Measurements from ENCODE around the gene ALX3.

ALX3 gene

GRCh38 chr1:110070671-110071242 lies at the start of gene ALX3:
TSS of gene ALX3 (minus strand) at chr1:110070672. CDS start at chr1:110070612, 60 bp downstream.
- no peak for DNase-seq (ENCODE audit: low read depth in 2 of 2)

GRCh38 chr1:110119843-110120242 lies 49.4 kb upstream of the ALX3 start:
- DNase-seq (ENCODE audit: low read depth in 2 of 2): no peak

DNA sequence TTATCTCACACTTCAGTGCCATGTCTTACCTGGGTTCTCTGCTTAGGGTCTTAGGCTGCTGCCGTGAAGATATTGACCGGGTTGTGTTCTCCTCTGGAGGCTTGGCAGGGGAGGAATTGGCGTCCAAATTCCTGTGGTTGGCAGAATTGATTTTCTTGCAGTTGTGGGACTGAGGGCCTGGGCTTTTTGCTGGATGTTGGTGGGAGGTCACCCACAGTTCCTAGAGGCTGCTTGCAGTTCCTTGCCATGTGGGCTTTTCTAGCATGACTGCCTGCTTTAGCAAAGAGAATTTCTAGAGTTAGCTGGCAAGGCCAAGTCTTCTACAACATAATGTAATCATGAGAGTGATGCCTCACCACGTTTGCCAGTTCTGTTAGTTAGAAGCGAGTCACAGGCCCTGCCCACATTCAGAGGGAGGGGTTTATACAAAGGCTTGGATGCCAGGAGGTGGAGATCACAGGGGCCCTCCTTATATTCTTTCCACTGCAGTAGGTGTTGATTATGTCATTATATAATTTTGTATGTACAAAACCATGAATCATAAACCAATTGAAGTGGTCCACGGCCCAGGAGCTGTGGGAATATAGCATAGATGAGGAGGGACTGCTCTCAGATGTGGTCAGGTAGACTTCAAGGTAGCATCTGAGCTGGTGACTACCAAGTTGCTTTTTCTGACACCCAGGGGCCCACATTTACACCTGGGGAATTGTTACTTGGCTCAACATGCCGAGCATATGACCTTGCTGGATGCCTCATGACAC lies 48.3 kb upstream of the ALX3 start:
- DNase-seq (ENCODE audit: low read depth in 2 of 2): no peak

DNA sequence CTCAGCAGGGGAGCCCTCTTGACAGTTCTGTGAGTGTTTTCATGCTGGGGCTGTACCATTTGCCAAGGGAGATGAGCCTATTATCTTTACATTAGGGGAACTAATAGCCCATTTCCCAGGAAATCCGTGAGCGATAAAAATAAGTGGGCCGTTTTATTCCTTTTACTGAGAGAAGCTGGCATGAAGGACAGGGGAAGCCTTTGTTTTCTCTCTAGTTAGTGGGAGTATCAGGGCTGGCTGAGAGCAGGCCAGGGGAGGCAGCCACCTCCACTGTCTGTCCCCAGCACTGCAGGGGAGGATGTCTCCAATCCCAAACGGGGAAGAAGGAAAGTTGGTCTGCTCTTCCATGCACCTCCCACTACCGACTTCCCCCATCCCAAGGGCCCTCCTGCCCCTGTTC lies 44.3 kb upstream of the ALX3 start:
- no peak for DNase-seq (ENCODE audit: low read depth in 2 of 2)

DNA sequence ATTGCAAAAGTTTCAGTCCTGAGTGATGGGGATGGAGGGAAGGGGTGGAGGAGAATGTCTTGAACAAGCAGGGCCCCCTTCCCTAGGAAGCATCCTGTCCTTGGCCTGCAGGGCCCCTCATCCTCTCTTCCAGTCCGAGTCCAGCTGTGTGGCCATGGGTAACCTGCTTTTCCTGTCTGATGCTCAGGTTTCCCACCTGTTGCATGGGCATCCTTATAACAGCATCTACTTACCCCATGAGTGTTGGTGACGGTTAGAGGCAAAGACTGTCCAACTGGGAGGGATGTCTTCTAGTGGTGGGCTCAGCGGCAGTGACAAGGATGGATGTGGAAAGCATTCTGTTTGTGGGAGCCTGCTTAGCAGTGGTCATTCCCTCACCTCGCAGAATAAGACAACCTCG lies 43.7 kb upstream of the ALX3 start:
- DNase-seq (ENCODE audit: low read depth in 2 of 2): no peak

- no peak for DNase-seq (ENCODE audit: low read depth in 2 of 2)
Measured at GRCh38 chr1:110113551-110113950, 43.1 kb upstream of the ALX3 start.

- no peak for DNase-seq (ENCODE audit: low read depth in 2 of 2)
Measured at GRCh38 chr1:110112656-110113055, 42.2 kb upstream of the ALX3 start.

- no peak for DNase-seq (ENCODE audit: low read depth in 2 of 2)
Measured at GRCh38 chr1:110112143-110112542, 41.7 kb upstream of the ALX3 start, which contains the start of gene UBL4B. TSS of gene UBL4B (plus strand) at chr1:110112443. CDS start at chr1:110112535, 92 bp downstream.

DNA sequence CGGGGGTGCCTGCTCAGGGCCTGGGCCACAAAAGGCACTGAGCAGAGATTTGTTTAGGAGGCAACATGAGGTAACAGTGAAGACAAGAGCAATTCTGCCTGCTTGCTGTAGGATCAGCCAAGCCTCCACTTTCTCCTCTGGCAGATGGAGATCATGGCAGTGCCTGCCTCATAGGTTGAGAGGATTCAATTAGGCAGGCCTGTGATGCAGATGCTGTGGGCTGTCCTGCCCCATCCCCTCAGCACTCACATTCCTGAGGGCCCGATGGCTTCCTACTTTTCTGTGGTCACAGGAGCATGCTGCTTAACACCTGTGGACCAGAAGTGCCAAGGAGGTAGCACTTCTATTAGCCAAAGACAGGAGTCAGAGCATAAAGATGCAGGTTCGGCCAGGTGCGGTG lies 40.6 kb upstream of the ALX3 start:
- DNase-seq (ENCODE audit: low read depth in 2 of 2): no peak

GRCh38 chr1:110107867-110108469 lies 37.5 kb upstream of the ALX3 start:
- DNase-seq (ENCODE audit: low read depth in 2 of 2): no peak

- DNase-seq (ENCODE audit: low read depth in 2 of 2): peak in 1 of 2 experiments; percentile 15
Measured at GRCh38 chr1:110106013-110106941, 35.8 kb upstream of the ALX3 start.

- no peak for DNase-seq (ENCODE audit: low read depth in 2 of 2)
Measured at GRCh38 chr1:110102081-110102480, 31.6 kb upstream of the ALX3 start.

- DNase-seq (ENCODE audit: low read depth in 2 of 2): no peak
Measured at GRCh38 chr1:110100335-110100734, 29.9 kb upstream of the ALX3 start.

DNA sequence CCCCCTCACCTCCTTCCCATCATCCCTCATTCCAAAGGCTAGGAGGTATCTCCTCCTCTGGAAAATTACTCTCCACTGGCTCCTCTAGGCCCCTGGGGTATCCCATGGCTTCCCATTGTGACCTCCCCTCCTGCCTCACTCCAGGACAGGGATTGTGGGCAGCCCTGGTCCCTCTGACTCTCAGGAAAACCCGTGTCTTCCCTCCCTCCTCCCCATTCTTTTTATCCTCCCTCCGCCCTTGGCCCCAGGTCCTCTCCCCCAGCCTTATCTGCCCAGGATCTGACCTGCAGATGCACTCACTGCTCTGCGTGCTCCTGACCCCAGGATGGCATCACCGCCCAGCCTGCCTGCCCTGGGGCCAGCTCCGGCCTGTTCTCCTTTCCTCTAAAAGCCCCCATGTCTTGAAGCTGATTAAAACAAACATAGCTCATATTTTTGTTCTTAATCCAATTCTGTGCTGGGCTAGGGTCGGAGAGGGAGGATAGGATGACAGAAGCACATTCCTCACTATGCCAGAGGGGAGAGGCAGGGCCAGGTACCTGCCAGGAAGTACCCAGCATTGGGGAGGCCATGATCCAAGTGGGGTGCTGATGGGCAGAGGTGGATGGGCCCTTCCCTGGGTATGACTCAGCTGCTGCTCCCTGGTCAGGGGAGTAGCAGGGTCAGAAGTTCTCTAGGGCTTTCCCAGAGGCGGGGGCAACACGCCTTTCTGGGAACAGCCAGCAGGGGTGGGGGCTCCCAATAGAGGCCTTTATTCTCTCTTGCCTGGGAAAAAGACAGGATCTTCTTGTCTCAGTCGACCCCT lies 28.0 kb upstream of the ALX3 start:
- no peak for DNase-seq (ENCODE audit: low read depth in 2 of 2)

DNA sequence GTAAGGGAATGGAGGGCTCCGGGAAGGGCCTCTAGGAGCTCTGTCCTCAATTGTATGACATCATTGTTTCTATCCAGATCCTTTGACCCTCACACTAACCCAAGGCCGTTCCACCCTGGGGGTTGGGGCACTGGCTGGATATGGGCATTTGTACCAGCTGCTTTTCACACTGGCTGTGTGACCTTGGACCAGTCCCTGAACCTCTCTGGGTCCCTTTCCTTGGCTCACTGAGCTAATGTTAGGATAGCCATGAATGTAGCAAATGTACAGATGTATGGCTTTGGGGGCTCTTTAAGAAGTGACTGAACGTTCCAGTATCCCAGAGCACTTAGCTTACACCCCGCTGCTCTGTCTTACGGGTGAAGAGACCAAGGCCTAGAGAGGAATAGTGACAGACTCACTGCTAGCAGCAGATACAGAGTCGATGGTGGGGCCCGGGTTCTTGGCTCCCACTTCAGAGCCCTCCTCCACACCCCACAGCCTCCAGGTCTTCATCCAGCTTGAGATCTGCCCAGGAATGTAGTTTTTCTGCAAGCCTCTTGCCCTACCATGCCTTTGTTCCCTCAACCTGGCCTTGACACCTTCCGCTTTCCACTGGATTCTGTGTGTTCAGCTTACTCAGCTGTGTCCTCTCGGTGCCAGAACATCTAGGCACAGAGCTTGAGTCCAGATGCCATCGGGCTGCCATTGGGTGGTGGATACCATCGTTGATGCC lies 27.2 kb upstream of the ALX3 start:
- DNase-seq (ENCODE audit: low read depth in 2 of 2): no peak

- no peak for DNase-seq (ENCODE audit: low read depth in 2 of 2)
Measured at GRCh38 chr1:110094931-110095654, 24.6 kb upstream of the ALX3 start.

GRCh38 chr1:110092991-110093390 lies 22.5 kb upstream of the ALX3 start:
- no peak for DNase-seq (ENCODE audit: low read depth in 2 of 2)

- DNase-seq (ENCODE audit: low read depth in 2 of 2): no peak
Measured at GRCh38 chr1:110091791-110092190, 21.3 kb upstream of the ALX3 start.

DNA sequence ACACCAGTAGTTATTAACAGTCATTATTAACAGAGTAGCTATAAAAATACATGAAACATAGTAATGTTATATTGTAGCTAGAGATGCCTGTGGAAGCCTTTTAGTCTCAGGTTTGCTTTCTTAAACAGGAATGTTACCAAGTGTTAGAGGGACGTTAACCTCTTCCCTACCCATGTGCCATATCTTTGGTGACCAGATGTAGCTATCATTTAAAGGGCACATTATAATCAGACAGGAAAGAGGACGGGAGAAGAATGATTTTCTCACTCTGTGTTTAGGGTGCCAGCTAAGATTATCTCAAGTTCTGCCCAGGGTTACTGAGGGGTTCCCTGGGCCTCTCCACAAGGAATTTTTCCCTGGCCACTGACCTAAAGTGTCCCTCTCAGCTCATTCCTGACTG lies 20.9 kb upstream of the ALX3 start:
- no peak for DNase-seq (ENCODE audit: low read depth in 2 of 2)

Measured in fibroblast of skin of left biceps (primary cell).